RWPE1 (cell line): ENCODE data around the gene SYNJ1.
"Not testable (repeated sequence)": the region's sequence is repeated elsewhere in the genome, so short reads cannot be mapped to it uniquely, and the experiment has no call there.

ENCODE experiments used
- CTCF ChIA-PET: fragments of 350-600 bp; sonication (Branson Sonifier 250); formaldehyde crosslinking; extraction: SDS; loops from one replicate; lab custom pipeline; 2021; lab: Yijun Ruan, JAX
- POLR2A ChIA-PET: fragments of 400-600 bp; formaldehyde crosslinking; extraction: SDS; loops from one replicate; lab custom pipeline; 2020; ENCODE audit warnings: antibody characterized with exemption; ENCODE audit not compliant: low non-redundant PET; lab: Yijun Ruan, JAX
- DNase-seq: peaks from one replicate; pipeline ENCODE4 v3.0.0; 2012; ENCODE audit warnings: low spot score
- H3K27ac ChIP-seq: fragments of 450-650 bp; 2 replicates; pipeline ENCODE4 v1.5.1; 2017
- TF ChIP-seq, protein P1 (sequence below): fragments of 450-650 bp; conservative IDR thresholded peaks from 2 replicates; pipeline ENCODE4 v1.5.1; 2017; ENCODE audit warnings: low read depth, mild to moderate bottlenecking

The SYNJ1 gene

DNA sequence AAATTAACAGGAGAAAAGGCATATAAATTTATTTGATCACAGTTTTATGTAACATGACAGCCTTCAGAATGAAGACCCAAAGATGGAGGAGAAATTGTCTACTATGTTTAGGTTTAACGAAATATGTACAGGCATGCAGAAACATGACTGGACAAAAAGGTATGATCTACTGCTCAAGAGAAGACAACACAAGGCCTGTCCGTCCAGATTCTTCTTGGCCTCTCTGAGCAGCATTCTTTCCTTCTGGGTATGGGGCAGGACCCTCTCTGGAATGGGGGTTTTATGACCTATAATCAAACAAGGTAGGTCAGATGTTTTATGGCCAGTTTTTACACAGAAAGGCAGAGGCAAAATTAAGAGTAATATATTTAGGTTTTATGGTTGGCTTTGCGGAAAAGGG is 13.5 kb upstream of the SYNJ1 start:
- no peak overlapping the region for H3K27ac ChIP-seq
- TF ChIP-seq, protein P1, sequence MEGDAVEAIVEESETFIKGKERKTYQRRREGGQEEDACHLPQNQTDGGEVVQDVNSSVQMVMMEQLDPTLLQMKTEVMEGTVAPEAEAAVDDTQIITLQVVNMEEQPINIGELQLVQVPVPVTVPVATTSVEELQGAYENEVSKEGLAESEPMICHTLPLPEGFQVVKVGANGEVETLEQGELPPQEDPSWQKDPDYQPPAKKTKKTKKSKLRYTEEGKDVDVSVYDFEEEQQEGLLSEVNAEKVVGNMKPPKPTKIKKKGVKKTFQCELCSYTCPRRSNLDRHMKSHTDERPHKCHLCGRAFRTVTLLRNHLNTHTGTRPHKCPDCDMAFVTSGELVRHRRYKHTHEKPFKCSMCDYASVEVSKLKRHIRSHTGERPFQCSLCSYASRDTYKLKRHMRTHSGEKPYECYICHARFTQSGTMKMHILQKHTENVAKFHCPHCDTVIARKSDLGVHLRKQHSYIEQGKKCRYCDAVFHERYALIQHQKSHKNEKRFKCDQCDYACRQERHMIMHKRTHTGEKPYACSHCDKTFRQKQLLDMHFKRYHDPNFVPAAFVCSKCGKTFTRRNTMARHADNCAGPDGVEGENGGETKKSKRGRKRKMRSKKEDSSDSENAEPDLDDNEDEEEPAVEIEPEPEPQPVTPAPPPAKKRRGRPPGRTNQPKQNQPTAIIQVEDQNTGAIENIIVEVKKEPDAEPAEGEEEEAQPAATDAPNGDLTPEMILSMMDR: no peak
- ChIA-PET CTCF (no interaction called here), POLR2A (no interaction called here)
- DNase-seq: no peak

DNA sequence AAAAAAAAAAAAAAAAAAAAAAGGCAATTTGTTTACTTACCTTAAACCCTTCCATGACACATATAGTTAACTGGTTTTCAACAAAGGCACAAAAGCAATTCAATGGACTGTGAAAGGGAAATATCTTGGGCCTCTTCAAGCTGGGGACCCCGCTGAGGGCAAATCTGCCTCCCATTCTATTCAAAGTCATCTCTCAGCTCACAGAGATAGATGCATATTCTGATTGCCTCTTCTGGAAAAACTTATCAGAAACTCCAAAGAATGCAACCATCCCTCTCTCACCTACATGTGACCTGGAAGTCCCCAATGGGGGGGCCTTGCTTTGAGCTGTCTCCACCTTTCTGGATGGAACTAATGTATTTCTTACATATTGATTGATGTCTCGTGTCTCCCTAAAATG is 12.1 kb upstream of the SYNJ1 start:
- POLR2A ChIA-PET: no interaction called here
- no peak for DNase-seq
- H3K27ac ChIP-seq: no peak overlapping the region
- TF ChIP-seq, protein P1: no peak
- CTCF ChIA-PET: interaction anchor here (1.0 kb wide), 1 partner anchor 31 kb away, joined by 9 read pairs; the partner anchor contains the start of gene PAXBP1

DNA sequence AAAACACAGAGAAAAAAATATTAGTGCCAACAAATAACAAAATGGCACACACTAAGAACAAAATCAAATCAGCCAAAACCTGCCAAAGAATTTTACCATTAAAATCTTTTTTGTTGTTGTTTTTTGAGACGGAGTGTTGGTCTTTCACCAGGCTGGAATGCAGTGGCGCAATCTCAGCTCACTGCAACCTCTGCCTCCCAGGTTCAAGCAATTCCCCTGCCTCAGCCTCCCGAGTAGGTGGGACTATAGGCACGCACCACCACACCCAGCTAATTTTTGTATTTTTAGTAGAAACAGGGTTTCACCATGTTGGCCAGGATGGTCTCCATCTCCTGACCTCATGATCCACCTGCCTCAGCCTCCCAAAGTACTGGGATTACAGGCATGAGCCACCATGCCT is 8.3 kb upstream of the SYNJ1 start:
- POLR2A ChIA-PET, H3K27ac ChIP-seq, DNase-seq, CTCF ChIA-PET: not testable (repeated sequence)

DNA sequence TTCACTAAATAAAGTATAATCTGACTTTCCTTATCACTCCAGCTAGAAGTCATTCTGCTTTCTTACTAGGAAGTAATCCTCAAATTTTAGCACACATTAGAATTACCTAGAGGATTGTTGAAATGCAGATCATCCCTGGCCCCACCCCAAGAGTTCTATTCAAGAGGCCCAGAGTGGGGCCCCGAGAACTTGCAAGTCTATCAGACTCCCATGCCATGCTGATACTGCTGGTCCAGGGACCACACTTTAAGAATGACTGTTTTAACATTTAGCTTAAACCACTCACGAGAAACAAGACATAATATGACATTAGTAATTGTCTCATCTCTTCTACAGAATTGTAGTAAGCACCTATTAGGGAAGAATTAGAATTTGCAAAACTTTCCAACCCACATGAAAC is 7.7 kb upstream of the SYNJ1 start:
- CTCF ChIA-PET: no interaction called here
- H3K27ac ChIP-seq: no peak overlapping the region
- DNase-seq: no peak
- POLR2A ChIA-PET: no interaction called here
- TF ChIP-seq, protein P1: no peak

DNA sequence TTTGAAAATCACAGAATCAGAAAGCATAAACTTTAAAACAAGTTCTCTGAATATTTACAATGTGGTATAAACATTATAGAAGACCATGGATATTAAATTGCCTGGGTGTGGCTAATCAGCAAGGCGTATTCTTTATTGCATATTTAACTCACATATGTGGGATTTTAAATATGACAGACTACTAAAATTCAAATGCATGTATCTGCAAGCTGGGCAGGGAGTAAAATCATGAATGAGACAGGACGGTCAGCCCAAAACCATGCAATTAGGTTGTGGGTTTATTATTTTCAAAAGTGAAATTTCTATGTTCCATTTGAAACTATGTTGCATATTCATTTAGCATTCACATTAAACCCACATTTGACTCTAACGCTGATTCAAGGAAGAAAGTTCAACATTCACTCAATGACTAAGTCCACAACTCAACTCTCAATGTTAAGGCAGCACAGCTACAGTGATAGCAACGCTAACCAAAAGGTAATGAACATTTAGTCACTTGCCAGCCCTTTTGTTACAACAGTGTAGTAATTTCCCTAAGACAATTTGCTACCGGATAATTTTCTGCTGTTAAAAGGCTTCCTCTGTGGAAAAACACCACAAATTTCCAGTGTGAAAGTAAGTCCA is 6.3 kb upstream of the SYNJ1 start:
- no peak for DNase-seq
- ChIA-PET POLR2A (no interaction called here), CTCF (interaction anchor here (0.6 kb wide), 1 partner anchor 1047 kb away, joined by 4 read pairs; no protein-coding TSS in a partner anchor)
- TF ChIP-seq, protein P1: no peak
- no peak overlapping the region for H3K27ac ChIP-seq

DNA sequence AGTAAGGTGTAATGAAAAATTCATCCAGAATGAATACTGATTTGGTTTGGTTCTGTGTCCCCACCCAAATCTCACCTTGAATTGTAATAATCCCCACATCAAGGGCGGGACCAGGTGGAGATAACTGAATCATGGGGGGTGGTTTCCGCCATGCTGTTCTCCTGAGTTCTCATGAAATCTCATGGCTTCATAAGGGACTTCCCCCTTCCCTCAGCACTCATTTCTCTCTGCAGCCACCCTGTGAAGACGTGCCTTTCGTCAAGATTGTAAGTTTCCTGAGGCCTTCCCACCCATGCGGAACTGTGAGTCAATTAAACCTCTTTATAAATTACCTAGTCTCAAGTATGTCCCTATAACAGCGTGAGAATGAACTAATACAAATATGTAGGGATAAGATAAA is 5.5 kb upstream of the SYNJ1 start:
- CTCF ChIA-PET: no interaction called here
- DNase-seq: no peak
- TF ChIP-seq, protein P1: no peak
- POLR2A ChIA-PET: no interaction called here
- no peak overlapping the region for H3K27ac ChIP-seq

DNA sequence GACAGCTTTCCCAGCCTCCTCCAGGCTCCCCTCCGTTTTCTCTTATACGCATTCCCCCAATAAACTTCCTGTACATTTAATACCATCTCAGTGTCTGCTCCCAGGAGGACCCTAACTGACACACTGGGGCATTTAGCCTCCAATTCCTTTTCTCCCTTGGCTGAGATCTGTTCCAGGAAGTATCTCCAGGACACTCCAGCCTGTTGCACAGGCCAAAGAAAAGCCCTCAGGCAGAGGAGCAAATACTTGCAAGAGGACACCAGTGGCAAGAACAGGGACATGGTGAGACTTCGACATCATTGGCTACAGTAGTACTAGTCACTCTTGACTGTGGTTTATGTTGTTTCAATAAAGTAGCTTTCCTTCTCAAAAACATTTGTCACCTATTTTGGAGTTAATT is 4.7 kb upstream of the SYNJ1 start:
- ChIA-PET POLR2A (no interaction called here), CTCF (no interaction called here)
- no peak overlapping the region for H3K27ac ChIP-seq
- TF ChIP-seq, protein P1: no peak
- no peak for DNase-seq
